H1 (cell line): ENCODE measurements around the gene TNFRSF18. TPM values are rescaled to one million over a fixed set of nuclear protein-coding genes. Genes with fewer than 3 reads are reported as not detected.

Experiments used
- CTCF ChIA-PET: fragments of 300-600 bp; sonication (Branson Sonifier 250); formaldehyde crosslinking; loops from one replicate; lab custom pipeline; 2021; ENCODE audit not compliant: partially characterized antibody; lab: Charles Lee
- POLR2A ChIA-PET: fragments of 300-600 bp; sonication (Branson Sonifier 250); formaldehyde crosslinking; loops from one replicate; lab custom pipeline; 2021; ENCODE audit warnings: inconsistent platforms; ENCODE audit not compliant: partially characterized antibody; lab: Charles Lee
- DNase-seq, 2 experiments: peaks; one replicate each; pipeline versions ENCODE4 v3.0.0 to v3.0.0-alpha.2; 2010 to 2022; ENCODE audit warnings: low spot score in 2 of 2, low read depth in 1 of 2, mixed read lengths in 1 of 2
- FAIRE-seq: peaks from 2 replicates; lab custom pipeline; 2011; peaks lifted over from hg19 to GRCh38; lab: Jason Lieb, UNC
- H2AFZ ChIP-seq: 2 replicates; pipeline ENCODE4 v1.8.1; 2012; ENCODE audit warnings: low read length, inconsistent platforms
- H2AK5ac ChIP-seq: 2 replicates; pipeline ENCODE4 v1.6.1; 2013; ENCODE audit warnings: low read depth, low read length
- H2BK120ac ChIP-seq: replicated peaks from 2 replicates; pipeline ENCODE3; 2013; ENCODE audit warnings: low read depth, low read length, inconsistent platforms
- H2BK12ac ChIP-seq: 2 replicates; pipeline ENCODE4 v1.6.1; 2013; ENCODE audit warnings: low read depth, low read length
- H2BK15ac ChIP-seq: 2 replicates; pipeline ENCODE4 v1.6.1; 2013; ENCODE audit warnings: low read length
- H2BK20ac ChIP-seq: 2 replicates; pipeline ENCODE4 v1.6.1; 2013; ENCODE audit warnings: low read length
- H2BK5ac ChIP-seq: 2 replicates; pipeline ENCODE4 v1.6.1; 2013; ENCODE audit warnings: low read depth, low read length
- H3K14ac ChIP-seq: 2 replicates; pipeline ENCODE4 v1.6.1; 2013; ENCODE audit warnings: inconsistent platforms; ENCODE audit not compliant: insufficient read length
- H3K18ac ChIP-seq: 2 replicates; pipeline ENCODE4 v1.6.1; 2013; ENCODE audit warnings: low read length; ENCODE audit errors: extremely low read depth
- H3K23ac ChIP-seq: 2 replicates; pipeline ENCODE4 v1.6.1; 2013; ENCODE audit warnings: inconsistent platforms; ENCODE audit not compliant: insufficient read length
- H3K23me2 ChIP-seq: 2 replicates; pipeline ENCODE4 v1.6.1; 2013; ENCODE audit warnings: low read depth, low read length
- H3K27ac ChIP-seq: 2 replicates; pipeline ENCODE4 v1.6.1; 2011; ENCODE audit warnings: low read depth, low read length, inconsistent platforms
- H3K27me3 ChIP-seq, 4 experiments: replicated peaks in 1 of 4; 1 replicate in 1 of 4; 2 replicates in 3 of 4; pipeline versions ENCODE4 v1.6.1 to v1.8.1; 2011 to 2013; ENCODE audit warnings: low read length in 3 of 4, mild to moderate bottlenecking in 3 of 4, inconsistent platforms in 2 of 4, mixed read lengths in 2 of 4, moderate library complexity in 1 of 4; ENCODE audit not compliant: control insufficient read depth in 3 of 4, insufficient read depth in 3 of 4; ENCODE audit errors: extremely low read depth in 1 of 4
- H3K36me3 ChIP-seq, 4 experiments: 2 replicates each; pipeline versions ENCODE4 v1.6.1 to v1.8.1; 2011 to 2013; ENCODE audit warnings: mild to moderate bottlenecking in 4 of 4, low read length in 3 of 4, moderate library complexity in 2 of 4, control low read depth in 1 of 4, inconsistent platforms in 1 of 4; ENCODE audit not compliant: insufficient read depth in 4 of 4, control insufficient read depth in 2 of 4
- H3K4ac ChIP-seq: replicated peaks from 2 replicates; pipeline ENCODE3; 2013; ENCODE audit warnings: low read length, low read depth, mixed read lengths, inconsistent platforms; ENCODE audit not compliant: insufficient read length
- H3K4me1 ChIP-seq, 4 experiments: replicated peaks in 1 of 4; 1 replicate in 1 of 4; 2 replicates in 3 of 4; pipeline versions ENCODE4 v1.6.1 to v1.8.1; 2011 to 2013; ENCODE audit warnings: low read length in 3 of 4, inconsistent platforms in 2 of 4, mixed read lengths in 1 of 4; ENCODE audit not compliant: insufficient read depth in 4 of 4, control insufficient read depth in 3 of 4
- H3K4me2 ChIP-seq, 2 experiments: 2 replicates each; pipeline versions ENCODE4 v1.6.1 to v1.8.1; 2011 to 2013; ENCODE audit warnings: low read depth in 2 of 2, low read length in 2 of 2, control low read depth in 1 of 2, inconsistent platforms in 1 of 2, mild to moderate bottlenecking in 1 of 2; ENCODE audit not compliant: insufficient read depth in 1 of 2
- H3K4me3 ChIP-seq, 4 experiments: fragments of 200-600, 300-600 bp in 1 of 4; sonication (generic), shearing (Covaris generic), sonication (Bioruptor Twin) in 1 of 4; 2 replicates each; pipeline versions ENCODE4 v1.5.1 to v1.8.1; 2011 to 2016; ENCODE audit warnings: low read length in 4 of 4, low read depth in 3 of 4, control low read depth in 2 of 4, inconsistent platforms in 2 of 4, mild to moderate bottlenecking in 2 of 4, mixed read lengths in 1 of 4, moderate library complexity in 1 of 4; ENCODE audit not compliant: insufficient read depth in 2 of 4; ENCODE audit errors: extremely low read depth in 1 of 4
- H3K56ac ChIP-seq: replicated peaks from 2 replicates; pipeline ENCODE3; 2013; ENCODE audit warnings: low read depth, mild to moderate bottlenecking, mixed read lengths, low read length, inconsistent platforms; ENCODE audit not compliant: insufficient read length
- H3K79me1 ChIP-seq: 2 replicates; pipeline ENCODE4 v1.6.1; 2013; ENCODE audit warnings: low read depth, low read length, control low read depth
- H3K79me2 ChIP-seq, 2 experiments: 2 replicates each; pipeline versions ENCODE4 v1.6.1 to v1.8.1; 2012 to 2013; ENCODE audit warnings: low read length in 2 of 2, mild to moderate bottlenecking in 2 of 2, inconsistent platforms in 1 of 2; ENCODE audit not compliant: insufficient read depth in 2 of 2, control insufficient read depth in 1 of 2
- H3K9ac ChIP-seq, 4 experiments: replicated peaks in 1 of 4; 1 replicate in 1 of 4; 2 replicates in 3 of 4; pipeline versions ENCODE4 v1.6.1 to v1.8.1; 2011 to 2013; ENCODE audit warnings: low read depth in 3 of 4, low read length in 3 of 4, control low read depth in 2 of 4, mild to moderate bottlenecking in 2 of 4, moderate library complexity in 2 of 4, inconsistent platforms in 1 of 4; ENCODE audit errors: extremely low read depth in 1 of 4
- H3K9me3 ChIP-seq, 2 experiments: 2 replicates each; pipeline versions ENCODE4 v1.6.1 to v1.8.1; 2012 to 2013; ENCODE audit warnings: mild to moderate bottlenecking in 2 of 2, moderate library complexity in 2 of 2, control low read depth in 1 of 2, inconsistent platforms in 1 of 2, low read depth in 1 of 2, low read length in 1 of 2, mixed read lengths in 1 of 2; ENCODE audit not compliant: insufficient read depth in 2 of 2
- H4K20me1 ChIP-seq, 2 experiments: replicated peaks in 1 of 2; 2 replicates each; pipeline versions ENCODE3 to v1.8.1; 2011 to 2013; ENCODE audit warnings: inconsistent platforms in 2 of 2, low read length in 2 of 2, mild to moderate bottlenecking in 1 of 2; ENCODE audit not compliant: insufficient read depth in 2 of 2, control insufficient read depth in 1 of 2
- H4K5ac ChIP-seq: 2 replicates; pipeline ENCODE4 v1.6.1; 2013; ENCODE audit warnings: low read length, low read depth, mixed read lengths, inconsistent platforms; ENCODE audit not compliant: insufficient read length
- H4K8ac ChIP-seq: 2 replicates; pipeline ENCODE4 v1.8.0; 2013; ENCODE audit warnings: mild to moderate bottlenecking, moderate library complexity, low read length, inconsistent platforms; ENCODE audit not compliant: insufficient read depth; ENCODE audit errors: extremely low read depth
- H4K91ac ChIP-seq: replicated peaks from 2 replicates; pipeline ENCODE3; 2013; ENCODE audit warnings: low read length, mixed read lengths, inconsistent platforms; ENCODE audit not compliant: insufficient read length
- CHD1 ChIP-seq: IDR thresholded peaks from 2 replicates; pipeline ENCODE4 v1.6.1; 2012; ENCODE audit warnings: low read depth, low read length, improper control_type of control experiment
- CHD2 ChIP-seq: IDR thresholded peaks from 2 replicates; pipeline ENCODE4 v1.6.1; 2012; ENCODE audit warnings: low read length, improper control_type of control experiment
- FOSL1 ChIP-seq: IDR thresholded peaks from 2 replicates; pipeline ENCODE4 v1.6.1; 2011; ENCODE audit warnings: mild to moderate bottlenecking, low read depth, low read length, moderate library complexity; ENCODE audit not compliant: insufficient read depth
- MAFK ChIP-seq: IDR thresholded peaks from 2 replicates; pipeline ENCODE4 v1.6.1; 2012; ENCODE audit warnings: low read depth, mild to moderate bottlenecking, improper control_type of control experiment, low read length
- POLR2AphosphoS5 ChIP-seq: IDR thresholded peaks from 2 replicates; pipeline ENCODE4 v1.6.1; 2011; ENCODE audit warnings: low read depth, low read length
- TAF7 ChIP-seq: optimal IDR thresholded peaks from 2 replicates; pipeline ENCODE3; 2011; ENCODE audit warnings: low read depth, mild to moderate bottlenecking, inconsistent platforms, low read length, moderate library complexity, borderline replicate concordance
- WGBS, 2 experiments: shearing (Covaris generic) in 1 of 2; methylation state at CpG; one replicate each; pipeline versions ENCODE4 v1.1.6 to v1.1.7; 2013 to 2015; ENCODE audit warnings: low lambda C conversion rate in 2 of 2, mixed read lengths in 2 of 2, inconsistent platforms in 1 of 2, low coverage in 1 of 2, missing lambda C conversion rate in 1 of 2; ENCODE audit not compliant: insufficient replicate concordance in 2 of 2, insufficient coverage in 1 of 2, insufficient read length in 1 of 2; ENCODE audit errors: extremely low coverage in 1 of 2, missing lambda C conversion rate in 1 of 2; 5-methylcytosine and 5-hydroxymethylcytosine counted together
- polyA plus RNA-seq, 7 experiments: library from polyadenylated mRNA; depleted of rRNA in 3 of 7; stranded (reverse) in 5 of 7; unstranded in 2 of 7; fragments of >200 nt in 5 of 7; fragments of 200-250 nt in 2 of 7; gene quantifications; 1 replicate in 5 of 7; 2 replicates in 1 of 7; 4 replicates in 1 of 7; pipeline versions ENCODE4 v1.2.1 to v1.2.3, GENCODE V29; 2011 to 2013; ENCODE audit warnings: missing spikeins in 2 of 7, mixed read lengths in 2 of 7
- total RNA-seq: library from RNA; stranded (reverse); fragmentation: NEBNext Ultra II Directional; extraction: Animal tissue kit (Norgen Biotek cat#: 25700); gene quantifications from 2 replicates; pipeline ENCODE4 v1.2.1, GENCODE V29; 2021

The TNFRSF18 gene
- total and polyA plus RNA-seq, 2 of the 8 experiments (the other 6 are each of a cell fraction or from before 2014, with no cell fraction given): 1.5 to 2.5 TPM

DNA sequence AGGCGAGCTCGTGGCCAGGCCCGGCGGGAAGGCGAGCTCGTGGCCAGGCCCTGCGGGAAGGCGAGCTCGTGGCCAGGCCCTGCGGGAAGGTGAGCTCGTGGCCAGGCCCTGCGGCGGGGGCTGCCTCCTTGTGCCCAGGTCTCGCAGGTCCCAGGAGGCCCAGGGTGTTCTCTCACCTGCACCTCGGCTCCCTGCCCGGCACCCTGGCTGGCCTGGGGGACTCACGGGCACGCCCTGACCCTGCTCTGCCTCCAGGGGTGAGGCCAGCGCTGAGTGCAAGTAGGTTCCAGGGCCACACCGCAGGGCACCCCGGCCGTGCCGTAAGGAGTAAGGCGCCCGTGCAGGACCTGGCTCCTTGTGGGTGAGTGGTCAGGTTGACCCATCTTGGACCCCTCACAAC, 21.0 kb upstream of the TNFRSF18 start:
- no peak for FAIRE-seq
- Histone ChIP-seq H3K4me2 (no peak overlapping the region), H3K23ac (no peak overlapping the region), H4K5ac (no peak overlapping the region), H3K79me1 (peaks cover 37% of the 10 kb centered on the region), H3K4me3 (no peak overlapping the region), H3K4ac (no peak overlapping the region), H4K91ac (no peak overlapping the region), H3K4me1 (peaks cover 0 to 3% (median 0%) of the 10 kb centered on the region in 4 experiments; a peak in 3 of 7 replicates), H3K14ac (no peak overlapping the region), H3K9ac (no peak overlapping the region), H2BK5ac (no peak overlapping the region), H2AFZ (no peak overlapping the region), H3K9me3 (no peaks in the 10 kb centered on the region), H4K20me1 (peaks cover 5 to 31% of the 10 kb centered on the region in 2 experiments), H2BK12ac (no peak overlapping the region), H3K79me2 (peaks cover 6 to 39% of the 10 kb centered on the region in 2 experiments; a peak in 3 of 4 replicates), H2BK20ac (no peak overlapping the region), H3K23me2 (peaks cover 7% of the 10 kb centered on the region), H2BK120ac (no peak overlapping the region), H3K36me3 (peaks cover 4 to 25% (median 14%) of the 10 kb centered on the region in 4 experiments; a peak in 7 of 8 replicates), H4K8ac (no peak overlapping the region), H2BK15ac (no peak overlapping the region), H2AK5ac (no peak overlapping the region), H3K18ac (no peak overlapping the region), H3K27me3 (no peaks in the 10 kb centered on the region), H3K56ac (no peak overlapping the region), H3K27ac (no peak overlapping the region)
- 95% methylated on average over 24 of the region's 25 CpGs; no CpG with 5 or more reads in 1 of the 2 experiments for WGBS, 2 experiments
- DNase-seq: no peak
- ChIA-PET POLR2A (interaction anchor here (0.6 to 3.1 kb wide), 5 partner anchors 10 to 168 kb away, joined by 3 to 15 read pairs (median 3); no protein-coding TSS in a partner anchor), CTCF (interaction anchor here (0.9 to 6.2 kb wide), 6 partner anchors 10 to 194 kb away, joined by 3 to 28 read pairs (median 4); no protein-coding TSS in a partner anchor)
- no peak for TF ChIP-seq CHD2
- no peak for TF ChIP-seq TAF7
- no peak for TF ChIP-seq CHD1
- TF ChIP-seq POLR2AphosphoS5: no peak
- no peak for TF ChIP-seq MAFK
- no peak for TF ChIP-seq FOSL1
